ENCODE data around the gene KPNB1. TPM values are rescaled to one million over a fixed set of nuclear protein-coding genes. Genes with fewer than 3 reads are reported as not detected.
"Not testable (repeated sequence)": the region's sequence is repeated elsewhere in the genome, so short reads cannot be mapped to it uniquely, and the experiment has no call there.

The KPNB1 gene
- total RNA-seq, 1 experiment from 2014 or later: 219 TPM

- no peak for DNase-seq (ENCODE audit: low spot score)
Measured at GRCh38 chr17:47676510-47677165, 26.9 kb downstream of the KPNB1 start.

- DNase-seq (ENCODE audit: low spot score): no peak
Measured at GRCh38 chr17:47678196-47678595, 28.5 kb downstream of the KPNB1 start.

GRCh38 chr17:47682138-47682537 lies 32.4 kb downstream of the KPNB1 start:
- DNase-seq (ENCODE audit: low spot score): no peak

- DNase-seq (ENCODE audit: low spot score): not testable (repeated sequence)
Measured at GRCh38 chr17:47682727-47683126, 33.0 kb downstream of the KPNB1 start.

GRCh38 chr17:47684025-47684424 lies 34.3 kb downstream of the KPNB1 start:
- no peak for DNase-seq (ENCODE audit: low spot score)

- no peak for DNase-seq (ENCODE audit: low spot score)
Measured at GRCh38 chr17:47684535-47685193, 34.9 kb downstream of the KPNB1 start.

- DNase-seq (ENCODE audit: low spot score): no peak
Measured at GRCh38 chr17:47685556-47686275, 36.0 kb downstream of the KPNB1 start.

- no peak for DNase-seq (ENCODE audit: low spot score)
Measured at GRCh38 chr17:47686276-47686635, 36.5 kb downstream of the KPNB1 start.

- DNase-seq (ENCODE audit: low spot score): no peak
Measured at GRCh38 chr17:47686664-47687327, 37.1 kb downstream of the KPNB1 start.

GRCh38 chr17:47687328-47687690 lies 37.6 kb downstream of the KPNB1 start:
- DNase-seq (ENCODE audit: low spot score): no peak

GRCh38 chr17:47687748-47688147 lies 38.0 kb downstream of the KPNB1 start:
- DNase-seq (ENCODE audit: low spot score): no peak

GRCh38 chr17:47690121-47690520 lies 40.4 kb downstream of the KPNB1 start:
- no peak for DNase-seq (ENCODE audit: low spot score)

- DNase-seq (ENCODE audit: low spot score): no peak
Measured at GRCh38 chr17:47692137-47692894, 42.6 kb downstream of the KPNB1 start.

GRCh38 chr17:47692895-47693730 lies 43.4 kb downstream of the KPNB1 start:
- no peak for DNase-seq (ENCODE audit: low spot score)

- DNase-seq (ENCODE audit: low spot score): no peak
Measured at GRCh38 chr17:47693731-47694580, 44.2 kb downstream of the KPNB1 start, which contains the start of gene TBKBP1. TBKBP1 (plus strand) TSS chr17:47694161; CDS start chr17:47696113, 1,952 bp downstream.

GRCh38 chr17:47694581-47695428 lies 45.1 kb downstream of the KPNB1 start:
- DNase-seq (ENCODE audit: low spot score): no peak

- DNase-seq (ENCODE audit: low spot score): no peak
Measured at GRCh38 chr17:47695429-47696376, 46.0 kb downstream of the KPNB1 start.
